ENCODE measurements around the gene HOMER3.
"Not testable (repeated sequence)": the region's sequence is repeated elsewhere in the genome, so short reads cannot be mapped to it uniquely, and the experiment has no call there.

HOMER3 gene

DNA sequence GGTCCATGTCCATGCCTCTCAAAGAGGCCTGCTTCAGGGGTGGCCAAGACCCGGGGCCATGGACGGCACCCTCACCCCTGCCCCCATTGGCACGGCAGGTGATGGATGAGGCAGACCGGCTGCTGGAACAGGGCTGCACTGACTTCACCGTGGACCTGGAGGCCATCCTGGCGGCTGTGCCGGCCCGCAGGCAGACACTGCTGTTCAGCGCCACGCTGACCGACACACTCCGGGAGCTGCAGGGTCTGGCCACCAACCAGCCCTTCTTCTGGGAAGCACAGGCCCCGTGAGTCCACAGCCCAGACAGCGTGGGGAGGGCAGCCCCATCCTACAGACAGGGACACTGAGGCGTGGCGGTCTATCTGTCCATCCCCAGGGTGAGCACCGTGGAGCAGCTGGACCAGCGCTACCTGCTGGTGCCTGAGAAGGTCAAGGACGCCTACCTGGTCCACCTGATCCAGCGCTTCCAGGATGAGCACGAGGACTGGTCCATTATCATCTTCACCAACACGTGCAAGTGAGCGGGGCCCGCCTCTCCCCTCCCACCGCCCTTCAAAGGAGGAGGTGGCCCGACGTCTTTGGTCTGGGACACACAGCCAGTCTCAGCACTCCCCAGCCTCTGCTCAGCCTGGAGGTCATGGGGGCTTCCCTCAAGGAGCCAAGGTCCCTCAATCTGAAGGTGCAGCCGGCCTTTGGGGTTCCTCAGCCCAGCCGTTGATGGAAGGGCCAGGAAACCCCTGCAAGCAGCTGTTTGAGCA is 18.6 kb downstream of the HOMER3 start:
- DNase-seq, result no peak

DNA sequence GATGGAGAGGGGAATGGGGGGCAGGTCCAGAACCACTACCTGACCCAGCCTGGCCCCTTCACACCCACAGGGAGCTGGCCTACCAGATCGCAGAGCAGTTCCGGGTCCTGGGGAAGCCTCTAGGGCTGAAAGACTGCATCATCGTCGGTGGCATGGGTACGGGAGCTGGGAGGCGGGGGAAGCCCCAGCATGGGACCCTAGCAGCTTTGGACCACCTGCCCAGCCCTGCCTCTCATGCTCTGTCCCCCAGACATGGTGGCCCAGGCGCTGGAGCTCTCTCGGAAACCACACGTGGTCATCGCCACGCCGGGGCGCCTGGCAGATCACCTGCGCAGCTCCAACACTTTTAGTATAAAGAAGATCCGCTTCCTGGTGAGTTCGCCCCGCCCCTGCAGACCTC is 19.4 kb downstream of the HOMER3 start:
- DNase-seq, result no peak

DNA sequence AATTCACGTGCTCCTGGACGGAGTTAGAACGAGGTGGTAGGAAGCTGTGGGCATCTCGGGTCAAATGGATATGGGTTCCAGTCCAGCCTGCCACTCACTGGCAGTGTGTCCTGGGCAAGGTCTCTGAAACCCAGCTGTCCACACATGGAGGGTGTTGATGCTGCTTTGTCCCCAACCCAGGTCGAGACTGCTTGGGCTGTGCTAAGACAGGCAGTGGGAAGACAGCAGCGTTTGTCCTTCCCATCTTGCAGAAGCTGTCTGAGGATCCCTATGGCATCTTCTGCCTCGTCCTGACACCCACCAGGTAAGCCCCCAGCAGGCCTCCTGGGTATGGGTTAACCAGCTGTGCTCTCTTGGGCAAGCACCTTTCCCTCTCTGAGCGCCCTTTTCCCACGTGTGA is 20.6 kb downstream of the HOMER3 start:
- DNase-seq, result no peak

DNA sequence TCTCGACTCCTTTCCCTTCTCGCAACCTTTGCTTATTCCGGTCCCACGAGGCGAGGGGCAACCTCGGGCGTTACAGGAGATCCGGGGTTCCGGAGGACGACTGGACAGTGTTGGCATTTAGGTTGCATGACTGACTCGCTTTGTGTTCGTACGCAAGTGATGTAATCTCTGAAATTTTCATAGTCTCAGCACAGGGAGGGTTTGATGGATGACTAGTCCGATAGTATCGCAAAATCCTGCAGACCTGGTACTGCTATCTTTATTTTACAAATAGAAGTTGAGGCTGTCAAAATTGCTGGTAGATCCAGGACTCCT is 21.2 kb downstream of the HOMER3 start:
- no peak for DNase-seq

DNA sequence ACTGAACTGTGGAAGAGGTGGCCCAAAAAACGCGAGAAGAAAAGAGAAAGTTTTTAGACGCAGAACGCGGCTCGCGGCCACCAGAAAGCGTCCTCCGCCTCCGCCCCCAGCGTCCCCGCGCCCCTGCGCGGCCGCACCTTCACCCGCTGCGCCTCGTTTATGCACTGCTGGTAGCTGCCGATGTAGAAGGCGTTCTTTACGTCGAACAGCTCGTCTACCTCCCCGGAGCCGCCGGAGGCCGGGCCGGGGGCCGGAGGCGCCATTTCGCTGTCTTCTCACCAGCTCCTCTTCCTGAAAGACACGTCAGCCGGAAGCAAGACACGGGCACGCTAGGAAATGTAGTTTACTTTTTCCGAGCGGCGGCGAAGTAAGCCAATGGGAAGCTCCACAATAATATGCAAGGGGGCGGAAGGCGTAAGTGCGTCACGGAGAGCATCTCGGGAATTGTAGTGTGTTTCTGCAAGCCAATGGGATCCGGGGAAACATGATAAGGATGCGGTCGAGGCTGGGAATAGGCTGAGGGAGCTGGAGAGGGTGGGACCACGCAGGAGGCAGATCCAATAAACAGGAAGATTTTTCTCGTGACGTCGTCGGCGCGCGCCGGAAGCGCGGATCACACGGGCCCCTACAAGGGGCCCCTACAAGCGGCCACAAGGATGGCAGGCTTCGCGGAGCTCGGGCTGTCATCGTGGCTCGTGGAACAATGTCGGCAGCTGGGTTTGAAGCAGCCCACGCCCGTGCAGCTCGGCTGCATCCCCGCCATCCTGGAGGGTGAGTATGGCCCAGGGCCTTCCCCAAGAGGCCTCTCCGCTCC is 21.7 kb downstream of the HOMER3 start, which contains the start of the genes COPE and DDX49:
COPE (minus strand) TSS at position 302 of the 814 bp plus-strand sequence; CDS start at position 263, 39 bp downstream.
DDX49 (plus strand) TSS at position 630 of the 814 bp plus-strand sequence; CDS start at position 657, 27 bp downstream.
- peak; percentile 99 for DNase-seq

DNA sequence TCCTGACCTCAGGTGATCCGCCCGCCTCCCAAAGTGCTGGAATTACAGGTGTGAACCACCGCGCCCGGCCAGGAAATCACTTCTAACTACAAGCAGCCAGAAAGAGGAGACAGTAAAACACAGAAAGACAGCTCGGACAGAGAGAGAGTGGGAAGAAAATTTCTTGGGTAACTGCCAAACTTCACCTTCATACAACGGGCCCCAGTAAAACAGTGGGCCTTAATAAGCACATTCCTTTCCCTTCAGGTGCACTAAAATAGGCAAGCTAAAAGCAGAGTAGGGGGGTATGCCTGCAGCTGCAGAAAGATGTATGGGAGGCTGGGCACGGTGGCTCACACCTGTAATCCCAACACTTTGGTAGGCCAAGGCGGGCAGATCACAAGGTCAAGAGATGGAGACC is 23.4 kb downstream of the HOMER3 start:
- DNase-seq, result not testable (repeated sequence)

DNA sequence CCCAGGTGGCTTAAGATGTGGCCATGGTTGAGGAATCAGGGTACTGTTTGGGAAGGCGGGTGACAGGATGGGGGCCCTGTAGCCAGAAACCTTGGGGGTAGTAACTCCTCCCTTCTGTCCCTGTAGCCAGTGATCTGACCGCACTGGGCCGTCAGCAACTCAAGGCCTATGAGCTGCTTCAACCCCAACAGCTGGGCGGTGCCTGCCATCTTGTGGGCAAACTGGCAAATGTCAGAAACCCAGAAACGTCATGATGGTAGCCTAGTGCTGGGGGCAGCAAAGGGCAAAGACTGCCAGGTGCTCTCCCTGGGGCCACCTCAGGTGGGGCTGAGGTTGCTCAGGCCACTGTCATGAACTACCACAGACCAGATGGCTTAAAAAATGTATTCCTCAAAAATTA is 25.4 kb downstream of the HOMER3 start:
- peak in 1 of 2 experiments; percentile 56 for DNase-seq

DNA sequence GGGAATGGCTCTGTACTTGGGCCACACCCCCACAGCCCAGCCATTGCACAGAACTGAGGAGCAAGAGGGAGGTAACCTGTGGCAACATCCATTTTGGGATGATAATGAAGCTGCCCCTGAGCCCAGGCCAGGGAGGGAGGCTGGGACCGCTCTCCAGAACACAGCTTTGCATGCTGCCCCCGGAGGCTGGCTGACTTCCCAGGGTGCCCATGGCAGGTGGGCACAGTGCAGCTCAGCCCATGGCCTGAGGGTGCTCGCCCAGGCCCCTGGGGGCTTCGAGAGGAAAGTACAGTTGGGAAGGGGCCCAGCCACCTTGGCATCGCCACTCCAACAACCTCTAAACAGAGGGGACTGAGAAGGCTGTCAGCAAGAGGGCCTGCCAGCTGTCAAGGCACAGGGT is 27.6 kb downstream of the HOMER3 start:
- DNase-seq, result no peak

DNA sequence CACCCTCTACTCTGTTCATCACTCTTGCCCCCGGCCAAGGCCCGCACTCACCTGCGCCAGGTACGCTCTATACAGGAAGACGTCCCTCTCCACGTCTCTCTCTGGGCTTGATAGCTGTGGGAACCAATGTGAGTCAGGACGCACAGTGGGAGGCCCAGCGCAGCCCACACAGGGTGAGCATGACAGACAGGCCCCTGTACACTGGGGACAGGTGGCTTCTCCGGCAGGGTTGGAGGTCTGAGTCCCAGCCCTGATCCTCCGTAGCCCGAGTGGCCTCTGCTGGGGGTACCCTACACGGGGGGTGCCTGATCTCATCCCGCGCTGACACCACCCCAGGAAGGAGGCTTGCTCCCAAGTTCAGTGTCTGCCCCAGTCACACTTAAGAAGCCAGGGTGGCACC is 28.1 kb downstream of the HOMER3 start:
- no peak for DNase-seq

DNA sequence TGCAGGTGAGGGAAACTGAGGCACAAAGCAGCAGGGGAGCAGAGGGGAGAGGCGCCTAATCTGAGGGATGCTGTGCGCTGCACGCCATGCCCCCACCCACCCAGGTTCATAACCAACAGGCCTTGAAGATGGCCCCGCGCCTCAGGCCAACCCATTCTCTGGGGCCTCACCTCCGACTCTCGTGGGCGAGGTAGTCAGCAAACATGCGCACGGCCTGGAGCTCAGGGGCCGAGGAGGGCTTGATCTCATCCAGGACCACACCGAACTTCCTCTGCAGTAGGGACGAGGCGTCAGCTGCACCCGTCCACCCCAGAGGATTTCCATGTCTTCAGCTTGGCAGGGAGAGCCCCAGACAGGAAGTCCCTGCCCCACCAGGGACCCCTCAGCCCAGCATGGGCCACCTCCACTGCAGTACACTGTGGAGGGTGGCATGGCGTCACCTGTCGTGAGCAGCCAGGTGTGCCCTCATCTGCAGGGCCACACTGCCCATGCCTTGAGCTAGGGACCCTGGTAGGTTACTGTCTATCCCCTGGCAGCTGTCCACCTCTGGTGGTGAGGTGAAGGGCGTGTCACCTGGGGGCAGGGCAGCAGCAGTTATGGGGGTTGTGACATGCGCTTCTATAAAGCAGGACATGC is 30.1 kb downstream of the HOMER3 start:
- no peak for DNase-seq

DNA sequence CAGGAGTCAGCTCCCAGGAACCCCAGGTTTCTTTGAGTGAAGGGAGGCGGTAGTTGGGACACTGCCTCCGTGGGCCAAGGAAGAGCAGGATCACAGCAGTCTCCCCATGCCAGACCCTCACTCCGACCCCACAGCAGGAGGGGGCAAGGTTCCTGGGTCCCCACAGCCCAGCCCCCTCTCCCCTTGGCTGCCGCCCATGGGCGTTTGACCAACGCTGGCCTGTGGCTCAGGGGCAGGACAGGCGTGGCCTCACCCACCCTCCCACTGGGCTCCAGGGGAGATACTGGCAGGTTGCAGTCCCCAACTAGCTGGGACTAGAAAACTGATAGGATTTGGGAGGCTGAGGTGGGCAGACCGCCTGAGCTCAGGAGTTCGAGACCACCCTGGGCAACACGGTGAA is 31.0 kb downstream of the HOMER3 start:
- no peak for DNase-seq

DNA sequence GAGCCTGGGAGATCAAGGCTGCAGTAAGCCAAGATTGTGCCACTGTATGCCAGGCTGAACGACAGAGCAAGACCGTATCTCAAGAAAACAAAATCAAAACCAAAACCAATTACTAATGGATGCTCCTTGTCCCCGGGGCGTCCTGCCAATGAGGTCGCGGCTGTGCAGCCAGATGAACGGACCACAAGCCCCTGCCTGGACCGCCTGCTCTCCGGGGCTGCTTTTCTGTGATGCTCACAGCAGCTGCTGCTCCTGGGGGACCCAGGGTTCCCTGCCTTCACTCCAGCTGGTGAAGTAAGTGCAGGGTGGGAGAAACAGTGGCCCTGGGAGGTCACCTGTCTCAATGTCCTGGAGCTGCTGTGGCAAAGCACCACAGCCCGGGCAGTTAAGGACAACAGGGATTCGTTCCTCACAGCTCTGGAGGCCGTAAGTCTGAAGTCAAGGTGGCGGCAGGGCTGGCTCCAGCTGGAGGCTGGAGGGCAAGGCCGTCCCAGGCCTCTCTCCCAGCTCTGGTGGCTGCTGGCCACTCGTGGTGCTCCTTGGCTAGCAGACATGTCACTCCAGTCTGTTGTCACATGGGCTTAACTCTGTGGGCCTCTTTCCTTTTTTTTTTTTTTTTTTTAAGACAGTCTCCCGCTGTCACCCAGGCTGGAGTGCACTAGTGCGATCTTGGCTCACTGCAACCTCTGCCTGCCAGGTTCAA is 31.9 kb downstream of the HOMER3 start:
- DNase-seq, result no peak

DNA sequence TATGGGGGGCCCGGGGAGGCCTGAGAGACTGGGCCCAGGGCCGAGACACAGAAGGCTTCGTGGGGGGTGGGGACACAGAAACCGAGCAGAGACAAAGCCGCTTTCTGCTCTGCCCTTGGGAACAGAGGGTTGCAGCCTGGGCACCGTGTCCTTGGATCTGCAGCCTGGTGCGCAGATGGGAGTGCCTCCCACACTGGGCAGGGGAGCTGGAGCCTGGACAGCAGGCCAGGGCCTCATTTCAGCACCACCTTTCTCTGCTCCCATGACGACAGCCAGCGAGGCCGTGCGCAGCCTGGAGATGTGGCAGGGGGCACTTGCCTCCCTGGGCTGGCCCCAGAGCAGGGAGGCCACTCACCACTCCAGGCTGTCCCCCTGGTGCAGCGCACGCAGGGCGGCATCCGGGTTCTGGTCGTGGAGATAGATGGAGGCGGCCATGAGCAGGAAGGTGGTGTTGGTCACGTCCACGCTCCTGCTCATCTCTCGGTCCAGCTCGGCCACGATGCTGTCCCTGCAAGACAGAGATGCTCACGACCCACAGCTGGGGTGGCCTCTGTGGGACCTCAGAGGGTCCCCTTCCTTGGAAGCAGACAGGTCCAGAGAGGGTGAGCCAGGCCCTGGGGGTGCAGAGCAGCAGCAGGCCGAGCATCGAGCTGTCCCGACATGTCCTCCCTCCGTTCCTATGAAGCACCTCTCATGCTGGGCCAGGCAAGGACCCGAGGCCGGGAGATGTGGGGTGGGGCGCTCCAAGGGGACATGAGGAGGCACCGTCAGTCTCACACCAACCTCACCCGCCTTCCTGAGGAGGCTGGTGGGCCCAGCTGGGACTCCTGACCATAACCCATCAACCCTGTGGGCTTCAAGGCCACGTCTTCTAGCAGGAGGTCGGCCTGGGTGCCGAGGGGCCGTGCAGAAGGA is 34.2 kb downstream of the HOMER3 start:
- DNase-seq, result no peak

DNA sequence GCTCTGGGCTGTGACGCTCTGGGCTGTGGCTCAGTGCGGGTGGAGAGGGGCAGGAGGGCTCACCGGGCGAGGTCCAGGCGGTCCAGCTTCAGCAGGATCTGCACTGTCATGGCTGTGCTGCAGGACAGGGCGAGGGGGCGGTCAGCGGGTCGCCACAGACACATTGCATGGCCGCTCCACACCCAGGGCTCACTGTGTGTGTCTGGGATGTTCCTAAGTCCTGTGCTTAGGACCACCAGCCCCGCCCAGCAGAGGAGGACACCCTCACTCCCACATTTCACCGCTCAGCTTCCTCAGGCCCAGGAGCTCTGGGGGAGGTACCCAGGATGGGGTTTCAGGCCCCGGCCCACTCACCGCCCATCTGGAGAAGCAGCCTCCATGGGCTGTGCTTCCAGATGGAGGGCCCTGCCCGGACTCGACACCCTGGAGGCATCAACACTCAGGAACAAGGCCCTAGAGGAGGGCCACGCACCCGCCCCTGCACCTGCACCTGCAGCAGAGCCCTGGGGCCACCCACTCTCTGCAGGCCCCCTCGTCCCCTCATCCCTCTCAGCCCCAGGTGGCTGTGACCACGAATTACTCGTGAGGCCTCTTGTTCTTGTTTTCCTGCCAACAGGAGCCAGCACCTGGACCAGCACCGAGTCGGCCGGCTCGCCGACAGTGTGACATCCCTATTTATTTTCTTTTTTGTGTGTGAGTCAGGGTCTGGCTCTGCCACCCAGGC is 35.3 kb downstream of the HOMER3 start:
- no peak for DNase-seq

DNA sequence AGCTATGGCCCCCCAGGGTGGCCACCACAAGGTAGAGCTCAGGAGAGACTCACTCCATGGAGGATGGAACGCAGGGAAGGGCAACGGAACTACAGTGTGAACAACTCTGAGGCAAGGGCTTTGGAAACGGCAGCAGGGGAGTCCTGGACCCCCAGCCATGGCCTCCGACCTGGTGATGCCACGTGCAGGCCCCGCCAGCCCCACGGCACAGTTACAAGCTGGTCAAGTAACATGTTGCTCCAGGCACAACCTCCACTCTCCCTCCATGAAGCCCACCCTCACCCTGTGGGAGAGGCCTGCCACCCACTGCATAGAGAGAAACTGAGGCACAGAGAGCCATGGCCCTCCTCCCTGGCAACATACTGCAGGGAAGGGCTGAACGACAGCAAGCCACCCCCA is 36.0 kb downstream of the HOMER3 start:
- no peak for DNase-seq

DNA sequence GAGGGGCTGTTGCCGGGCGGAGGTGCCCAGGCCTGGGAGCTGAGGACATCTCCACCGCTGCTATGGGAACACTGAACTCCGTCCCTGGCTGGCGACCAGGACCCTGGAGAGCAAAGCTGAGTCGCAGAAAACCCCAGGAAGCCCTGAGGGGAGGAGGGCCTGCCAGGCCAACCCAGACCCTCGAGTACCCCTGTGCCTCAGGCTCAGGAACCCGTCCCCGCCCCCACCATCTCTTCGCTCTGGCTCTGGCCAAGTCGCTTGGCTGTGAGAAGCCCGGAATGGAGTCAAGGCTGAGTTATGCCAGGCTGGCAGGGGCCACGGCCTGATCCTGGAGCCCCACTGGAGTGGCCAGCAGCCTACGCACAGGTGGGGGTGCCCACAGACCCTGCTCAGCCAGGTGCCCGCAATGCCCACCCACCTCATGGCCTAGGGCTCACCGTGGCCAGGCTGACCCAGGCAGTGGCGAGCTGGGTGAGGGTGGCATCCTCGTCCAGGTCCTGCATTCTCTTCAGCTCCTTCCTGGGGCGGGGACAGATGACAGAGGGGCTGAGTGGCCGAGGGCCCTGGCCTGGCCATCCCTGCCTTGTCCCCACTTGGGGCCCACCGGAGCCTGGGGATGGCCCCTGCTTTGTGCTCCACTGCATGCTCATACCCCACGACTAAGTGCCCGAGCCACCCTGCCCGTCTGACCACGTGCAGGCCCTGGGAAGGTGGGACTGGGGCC is 36.5 kb downstream of the HOMER3 start:
- DNase-seq, result no peak

DNA sequence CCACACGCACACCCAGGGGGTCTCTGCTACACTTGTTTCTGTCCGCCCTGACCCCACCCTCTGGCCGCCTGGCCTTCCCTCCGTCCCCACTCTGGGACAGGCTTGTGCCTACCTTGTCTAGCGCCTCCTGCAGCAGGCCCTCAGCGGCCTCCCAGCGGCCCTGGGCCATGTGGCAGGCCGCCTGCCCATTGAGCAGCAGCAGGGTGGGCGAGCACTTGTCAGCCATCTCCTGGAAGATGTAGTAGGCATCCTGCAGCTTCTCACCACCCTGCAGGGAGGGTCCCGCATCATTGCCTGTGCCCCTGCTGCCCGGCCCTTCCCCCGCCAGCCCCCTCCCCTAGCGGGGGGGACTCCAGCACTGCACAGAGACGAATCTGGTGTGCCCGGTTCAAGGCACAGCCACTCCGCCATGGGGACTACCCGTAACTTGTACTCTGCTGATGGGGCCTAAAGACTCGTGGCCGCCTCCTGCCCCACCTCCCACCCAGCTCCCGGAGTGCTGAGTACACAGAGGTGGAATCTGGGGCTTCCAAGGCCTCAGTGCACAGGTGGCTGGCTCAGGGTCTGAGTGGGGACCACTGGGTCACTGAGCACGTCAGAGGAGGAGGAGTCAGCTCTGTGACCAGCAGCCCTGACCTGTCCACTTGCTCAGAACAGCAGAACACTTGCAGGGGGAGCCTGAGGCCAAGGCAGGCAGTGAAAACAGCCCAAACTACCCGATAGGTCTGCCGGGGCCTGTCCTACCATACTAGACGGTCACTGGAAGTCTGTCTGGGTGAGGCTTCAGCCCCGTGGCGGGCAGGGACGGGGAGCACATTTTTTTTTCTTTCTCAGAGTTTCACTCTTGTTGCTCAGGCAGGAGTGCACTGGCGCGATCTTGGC is 37.6 kb downstream of the HOMER3 start:
- DNase-seq, result no peak

DNA sequence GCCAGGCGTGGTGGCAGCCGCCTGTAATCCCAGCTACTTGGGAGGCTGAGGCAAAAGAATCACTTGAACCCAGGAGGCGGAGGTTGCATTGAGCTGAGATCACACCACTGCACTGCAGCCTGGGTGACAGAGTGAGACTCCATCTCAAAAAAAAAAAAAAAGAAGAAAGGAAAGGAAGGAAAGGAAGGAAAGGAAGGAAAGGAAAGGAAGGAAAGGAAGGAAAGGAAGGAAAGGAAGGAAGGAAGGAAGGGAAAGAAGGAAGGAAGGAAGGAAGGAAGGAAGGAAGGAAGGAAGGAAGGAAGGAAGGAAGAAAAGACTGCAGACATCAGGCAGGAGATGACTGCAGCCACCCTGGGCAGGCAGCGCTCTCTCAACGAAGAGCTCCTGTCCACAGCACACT is 38.5 kb downstream of the HOMER3 start:
- DNase-seq, result not testable (repeated sequence)

DNA sequence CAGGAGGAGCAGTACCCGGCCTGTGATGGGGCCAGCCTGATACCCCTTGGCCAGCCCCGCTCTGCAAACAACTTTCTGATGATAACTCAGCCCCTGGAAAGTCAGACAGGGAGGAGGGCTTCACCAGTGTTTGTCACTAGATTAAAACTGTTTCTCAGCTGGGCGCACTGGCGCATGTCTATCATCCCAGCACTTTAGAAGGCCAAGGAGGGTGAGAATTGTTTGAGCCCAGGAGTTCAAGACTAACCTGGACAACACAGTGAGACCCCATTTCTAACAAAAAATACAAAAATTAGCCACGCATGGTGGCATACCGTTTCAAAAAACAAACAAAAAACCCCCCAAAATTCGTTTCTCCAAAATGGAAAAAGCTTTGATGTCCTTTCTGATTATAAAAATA is 39.5 kb downstream of the HOMER3 start:
- DNase-seq, result no peak
